ENCODE measurements around the gene AKAP1.
"Not testable (repeated sequence)": the region's sequence is repeated elsewhere in the genome, so short reads cannot be mapped to it uniquely, and the experiment has no call there.

AKAP1 gene

DNA sequence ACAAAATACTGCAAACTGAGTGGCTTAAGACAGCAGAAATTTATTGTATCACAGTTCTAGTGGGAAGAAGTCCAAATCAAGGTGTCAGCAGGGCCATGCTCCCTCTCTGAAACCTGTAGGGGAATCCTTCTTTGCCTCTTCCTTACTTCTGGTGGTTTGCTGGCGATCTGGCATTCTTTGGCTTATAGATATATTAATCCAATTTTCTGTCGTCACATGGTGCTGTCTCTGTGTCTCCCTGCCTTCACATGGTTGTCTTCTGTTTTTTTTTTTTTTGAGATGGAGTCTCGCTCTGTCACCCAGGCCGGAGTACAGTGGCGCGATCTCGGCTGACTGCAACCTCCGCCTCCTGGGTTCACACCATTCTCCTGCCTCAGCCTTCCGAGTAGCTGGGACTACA, 6.8 kb upstream of the AKAP1 start:
- no peak for DNase-seq

DNA sequence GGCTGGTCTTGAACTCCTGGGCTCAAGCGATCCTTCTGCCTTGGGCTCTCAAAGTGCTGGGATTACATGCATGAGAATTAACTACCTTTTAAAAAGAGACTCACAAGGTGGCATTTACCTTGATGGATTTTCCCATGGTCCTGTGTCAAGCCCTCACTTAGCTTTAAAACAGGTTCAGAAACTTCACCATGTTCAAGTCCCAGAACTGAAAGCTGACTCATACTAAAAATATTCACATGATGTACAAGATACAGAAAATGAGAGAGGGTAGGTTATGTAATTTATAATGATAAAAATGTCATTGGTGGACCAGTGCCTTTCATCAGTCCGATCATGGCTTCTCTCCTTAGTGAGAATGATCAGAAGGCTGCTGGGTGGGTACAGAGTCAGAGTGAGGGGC, 4.3 kb upstream of the AKAP1 start:
- no peak for DNase-seq

DNA sequence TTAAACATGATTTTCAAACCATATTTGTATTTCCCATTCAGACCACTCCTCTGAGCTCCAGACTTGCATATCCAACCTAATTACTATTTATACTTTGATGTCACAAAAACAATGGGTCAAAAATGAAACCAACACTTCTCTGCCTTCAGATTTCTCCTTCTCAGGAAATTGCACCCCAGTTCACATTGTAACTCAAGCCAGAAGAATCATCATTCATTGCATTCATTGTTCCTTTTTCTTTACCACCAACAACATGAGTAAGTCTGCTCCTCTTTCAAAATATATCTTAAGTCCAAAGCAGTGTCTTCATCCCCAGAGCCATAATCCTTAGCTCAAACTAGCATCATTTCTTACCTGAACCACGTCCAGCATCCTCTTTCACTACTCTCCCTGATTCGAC, 2.6 kb upstream of the AKAP1 start:
- DNase-seq, result no peak

DNA sequence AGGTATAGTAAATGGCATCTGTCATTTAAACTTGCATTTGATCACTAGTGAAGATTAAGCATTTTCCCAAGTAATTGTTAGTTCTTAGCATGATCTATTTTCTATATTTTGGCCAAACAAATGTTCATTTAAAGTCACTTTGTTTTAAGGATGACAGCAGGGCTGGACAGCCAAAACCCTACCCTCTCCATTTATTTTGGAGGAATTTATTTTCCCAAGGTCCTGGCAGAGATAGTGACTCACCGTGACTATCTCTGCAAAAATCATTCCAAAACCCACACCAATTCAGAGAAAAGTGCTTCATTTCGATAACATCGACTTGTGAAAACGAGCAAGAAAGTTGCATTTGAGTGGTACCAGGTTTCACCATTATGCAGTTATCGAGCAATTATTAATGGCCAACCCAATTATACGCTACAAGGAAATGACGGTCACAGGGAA, 665 bp upstream of the AKAP1 start:
- no peak for DNase-seq

DNA sequence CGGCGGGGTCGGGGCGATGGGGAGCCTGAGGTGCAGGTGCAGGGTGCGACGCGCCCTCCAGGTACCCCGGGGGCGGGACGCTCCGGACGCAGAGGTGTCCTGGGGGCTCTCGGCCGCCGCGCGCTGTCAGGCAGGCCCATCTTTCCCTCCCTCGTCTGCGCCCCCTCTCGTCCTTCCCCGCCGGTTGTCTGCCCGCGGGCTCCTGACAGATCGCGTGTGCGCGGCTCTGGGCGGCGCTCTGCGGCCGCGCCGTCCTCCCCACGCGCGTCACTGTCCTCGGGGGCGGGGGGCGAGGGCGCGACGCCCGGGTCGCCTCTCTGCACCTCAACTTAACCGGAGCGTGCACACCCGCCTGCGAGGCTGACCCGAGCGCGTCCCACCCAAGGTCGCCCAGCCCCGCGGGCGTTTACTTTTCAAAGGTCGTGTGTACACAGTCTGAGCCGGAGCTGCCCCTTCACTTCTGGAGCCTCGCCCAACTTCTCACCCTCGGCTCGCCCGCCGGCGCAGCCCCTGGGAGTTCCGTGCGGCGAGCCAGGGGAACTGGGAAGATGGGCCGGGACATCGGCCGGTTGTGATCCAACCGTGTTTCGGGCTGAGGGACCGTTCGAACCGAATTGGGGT, 512 bp downstream of the AKAP1 start:
- no peak for DNase-seq

DNA sequence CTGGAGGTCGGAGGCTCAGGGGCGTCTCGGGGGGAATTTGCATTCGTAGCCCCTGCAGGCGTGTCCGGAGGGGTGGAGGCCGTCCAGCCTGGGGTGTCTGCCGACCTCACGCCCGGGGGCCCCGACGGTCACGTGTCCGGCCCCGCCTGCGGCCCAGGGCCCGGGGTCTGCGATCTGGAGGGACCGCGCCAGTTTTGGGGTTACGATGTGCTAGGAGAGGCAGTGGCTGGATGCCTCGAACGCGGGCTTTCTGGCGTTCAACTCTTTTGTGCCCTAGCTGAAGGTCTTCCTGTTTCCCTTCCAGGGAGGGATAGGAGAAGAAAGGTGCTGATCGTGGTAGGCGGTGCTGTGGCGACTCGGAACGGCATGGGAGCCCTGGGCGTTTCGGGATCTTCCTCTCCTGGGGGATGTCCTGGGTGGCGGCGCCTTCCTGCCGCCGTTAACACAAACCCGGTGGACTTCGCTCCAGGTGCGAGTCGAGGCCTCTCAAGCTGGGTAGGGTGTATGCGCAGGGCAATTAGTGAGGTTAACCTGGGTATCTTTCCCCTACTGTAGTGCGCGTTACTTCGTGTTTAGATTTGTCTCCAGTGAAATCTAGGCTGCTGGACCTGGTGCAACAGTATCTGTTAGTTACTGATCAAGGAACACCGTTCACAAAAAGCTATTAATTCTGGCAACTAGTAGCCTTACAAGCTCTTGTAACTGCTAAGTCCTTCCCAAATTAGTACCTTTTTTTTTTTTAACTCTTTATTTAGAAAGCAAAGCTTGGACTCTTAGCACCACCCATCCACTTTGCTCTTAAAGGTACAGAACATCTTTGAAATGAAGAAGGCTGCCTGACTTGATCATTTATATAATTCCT, 1.3 kb downstream of the AKAP1 start:
- DNase-seq, result no peak

DNA sequence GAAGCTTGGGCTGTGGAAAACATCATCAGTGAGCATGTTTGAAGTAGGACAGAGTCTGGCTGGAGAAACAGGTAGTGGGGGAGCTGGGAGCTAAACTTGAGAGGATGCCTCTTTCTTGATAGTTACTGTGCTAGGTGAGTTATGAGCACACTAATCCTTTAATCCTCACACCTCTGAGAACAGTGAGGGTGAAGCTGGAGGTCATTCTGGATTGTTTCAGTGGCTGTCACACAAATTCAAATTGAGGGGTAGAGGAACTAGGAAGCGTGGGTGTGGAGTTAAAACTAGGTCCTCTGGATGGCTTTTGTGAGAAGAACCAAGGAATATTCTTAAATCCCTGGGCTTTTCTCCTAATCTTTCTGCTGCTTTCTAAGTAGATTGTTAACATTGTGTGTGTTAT, 3.3 kb downstream of the AKAP1 start:
- no peak for DNase-seq

DNA sequence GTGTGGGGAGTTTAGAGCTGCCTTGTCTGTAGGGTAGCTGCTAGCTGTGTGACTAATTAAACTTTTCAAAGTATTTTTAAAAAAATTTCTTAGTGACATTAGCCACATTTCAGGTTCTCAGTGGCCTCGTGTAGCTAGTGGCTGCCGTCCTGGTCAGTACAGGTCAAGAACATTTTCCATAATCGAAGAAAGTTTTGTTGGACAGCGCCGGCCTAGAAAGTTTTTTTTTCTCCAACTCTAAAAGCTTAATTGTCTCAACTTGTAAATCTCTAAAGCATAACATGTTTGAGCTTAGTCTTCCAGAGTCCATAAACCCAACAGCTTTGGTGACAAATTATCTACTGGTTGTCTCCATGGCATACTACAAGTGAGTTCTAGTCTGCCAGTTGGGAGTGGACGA, 4.3 kb downstream of the AKAP1 start:
- DNase-seq, result no peak

DNA sequence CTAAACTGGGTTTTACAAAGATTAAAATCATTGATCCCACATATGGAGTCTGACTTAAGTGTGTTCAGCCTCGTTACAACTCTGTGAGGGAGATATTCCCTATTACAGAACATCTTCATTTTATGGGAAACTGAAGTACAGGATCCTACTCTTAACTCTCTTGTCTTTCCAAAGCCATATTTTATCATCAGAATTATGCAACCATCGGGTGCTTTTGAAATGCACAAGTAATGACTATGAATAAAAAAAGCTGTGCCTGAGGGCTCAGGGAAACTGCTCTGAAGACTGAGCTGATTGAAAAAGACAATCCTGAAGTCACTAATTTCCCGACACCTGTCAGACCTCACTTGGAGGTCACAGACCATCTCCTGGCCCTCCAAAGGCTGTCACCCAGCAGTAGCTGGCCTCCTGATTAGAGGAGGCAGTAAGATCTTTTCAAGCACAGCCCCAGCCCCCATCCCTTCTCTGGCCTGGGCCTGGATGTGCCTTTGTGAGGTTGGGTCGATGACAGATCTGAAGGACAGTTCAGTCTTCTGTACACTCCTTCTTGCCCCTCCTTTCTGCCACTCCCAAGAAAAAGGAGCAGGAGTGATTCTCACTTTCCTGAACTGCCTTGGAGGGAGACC, 5.6 kb downstream of the AKAP1 start:
- no peak for DNase-seq

DNA sequence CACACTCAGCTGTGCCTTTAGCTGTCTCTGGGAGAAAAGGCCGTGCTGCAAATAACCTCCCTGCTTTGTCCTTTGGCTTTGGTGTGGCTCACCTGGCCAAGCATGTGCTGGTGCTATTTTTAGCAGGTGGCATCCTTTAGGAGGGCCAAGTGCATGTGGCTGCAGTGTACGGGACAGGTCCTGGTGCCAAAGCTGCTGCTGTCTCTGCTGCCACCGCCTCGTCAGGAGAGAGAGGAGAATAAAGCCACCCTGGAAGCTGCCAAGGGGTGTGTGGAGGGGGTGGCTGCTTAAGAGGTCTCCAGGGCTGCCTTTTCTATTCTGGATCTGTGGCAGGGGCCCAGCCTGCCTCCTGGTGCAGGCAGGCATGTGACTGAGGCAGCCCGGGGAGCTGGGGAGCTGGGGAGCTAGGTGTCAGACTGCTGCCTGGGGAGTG, 6.2 kb downstream of the AKAP1 start:
- no peak for DNase-seq

DNA sequence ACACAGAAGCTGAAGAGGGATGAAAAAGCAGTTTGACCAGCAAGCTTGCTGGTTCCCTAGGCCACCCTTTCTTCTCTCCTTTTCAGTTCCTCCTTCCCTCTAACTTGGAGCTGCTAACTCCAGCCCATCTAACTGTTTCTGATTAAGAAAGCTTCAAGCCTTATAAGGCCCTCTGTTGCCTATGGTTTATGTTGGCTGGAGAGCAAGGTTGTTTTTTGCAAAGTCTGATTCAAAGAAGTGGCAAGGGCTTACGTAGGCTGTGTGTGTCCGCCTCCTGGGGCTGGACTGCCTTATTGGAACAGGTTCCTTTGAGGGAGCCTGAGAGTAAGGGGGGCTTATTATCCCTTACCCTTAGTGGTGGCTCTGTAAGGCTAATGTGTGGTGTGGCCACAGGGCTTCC, 7.1 kb downstream of the AKAP1 start:
- peak; percentile 57 for DNase-seq

DNA sequence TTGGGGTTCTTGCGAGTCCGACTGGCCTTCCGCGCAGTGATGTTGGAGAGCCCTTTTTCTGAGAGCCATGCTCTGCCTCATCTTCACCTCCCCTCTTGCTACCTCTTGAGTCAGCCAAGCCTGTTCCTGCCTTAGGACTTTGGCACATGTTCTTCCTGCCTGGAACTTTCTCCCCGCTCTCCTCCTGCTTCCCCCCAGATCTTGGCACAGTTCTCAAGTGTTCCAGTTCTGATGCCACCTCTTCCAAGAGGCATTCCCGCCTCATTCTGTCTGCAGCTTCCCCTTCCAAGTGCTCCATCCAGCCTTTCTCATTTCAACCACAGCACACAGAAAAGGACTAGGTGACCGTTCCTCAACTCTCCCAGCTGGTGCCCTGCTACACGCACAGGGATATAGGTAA, 7.7 kb downstream of the AKAP1 start:
- no peak for DNase-seq

DNA sequence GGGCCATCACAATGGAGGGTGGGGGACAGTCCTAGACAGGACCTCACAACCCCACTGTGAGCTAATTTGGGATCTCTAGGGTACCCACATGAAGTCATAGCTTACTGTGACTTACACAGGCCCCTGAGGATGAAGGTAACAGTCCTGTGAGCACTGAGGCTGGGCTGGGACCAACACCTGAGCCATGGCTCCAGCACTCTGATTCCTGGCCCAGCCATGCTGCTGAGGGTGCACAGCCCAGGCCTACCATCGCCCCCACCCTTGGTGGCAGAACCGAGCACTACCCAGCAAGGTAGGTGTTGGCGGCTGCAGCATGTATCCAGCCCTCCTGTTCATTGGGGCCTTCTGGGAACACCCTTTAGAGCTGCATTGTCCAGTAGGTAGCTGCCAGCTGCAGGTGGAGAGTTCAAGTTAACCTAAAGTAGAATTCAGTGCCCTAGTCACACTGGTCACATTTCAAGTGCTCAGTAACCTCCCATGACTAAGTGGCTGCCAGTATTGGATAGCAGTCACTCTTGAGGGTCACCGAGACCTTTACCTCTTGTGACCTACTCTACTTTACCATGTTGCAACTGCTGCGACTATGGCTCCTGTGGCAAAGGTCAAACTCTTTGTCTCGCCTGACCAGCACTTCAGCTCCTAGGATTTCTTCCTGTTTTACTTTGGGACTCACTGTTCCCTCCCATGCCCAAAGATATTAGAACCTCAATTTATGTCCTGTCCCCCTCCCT, 11.6 kb downstream of the AKAP1 start:
- DNase-seq, result no peak

DNA sequence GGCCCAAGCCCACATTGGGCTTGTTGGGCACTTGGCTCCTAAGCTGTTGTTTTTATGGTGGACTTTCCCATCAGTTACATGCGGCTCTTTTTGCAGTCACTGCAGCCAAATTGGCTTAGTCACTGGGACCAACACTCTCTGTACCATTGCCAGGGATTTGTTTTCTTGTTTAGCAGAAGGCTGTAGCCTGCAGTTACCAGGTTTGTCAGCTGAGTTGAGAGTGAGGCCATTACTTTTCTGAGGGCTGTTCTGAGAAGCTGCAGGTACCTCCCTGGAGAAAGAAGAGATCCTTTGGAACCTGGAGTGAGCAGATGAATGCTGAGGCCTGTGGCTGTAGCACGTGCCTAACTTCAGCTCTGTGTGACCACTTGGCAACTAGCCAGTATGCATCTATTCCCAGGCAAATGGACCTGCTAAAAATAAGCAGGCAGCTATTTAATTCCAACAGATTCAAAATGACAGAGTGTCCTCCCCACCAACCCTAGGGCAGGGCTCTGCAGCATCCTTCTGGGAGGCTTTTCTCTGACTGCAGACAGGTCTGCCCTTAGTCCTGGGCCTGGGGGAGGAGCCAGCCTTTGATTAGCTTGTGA, 12.9 kb downstream of the AKAP1 start:
- no peak for DNase-seq

DNA sequence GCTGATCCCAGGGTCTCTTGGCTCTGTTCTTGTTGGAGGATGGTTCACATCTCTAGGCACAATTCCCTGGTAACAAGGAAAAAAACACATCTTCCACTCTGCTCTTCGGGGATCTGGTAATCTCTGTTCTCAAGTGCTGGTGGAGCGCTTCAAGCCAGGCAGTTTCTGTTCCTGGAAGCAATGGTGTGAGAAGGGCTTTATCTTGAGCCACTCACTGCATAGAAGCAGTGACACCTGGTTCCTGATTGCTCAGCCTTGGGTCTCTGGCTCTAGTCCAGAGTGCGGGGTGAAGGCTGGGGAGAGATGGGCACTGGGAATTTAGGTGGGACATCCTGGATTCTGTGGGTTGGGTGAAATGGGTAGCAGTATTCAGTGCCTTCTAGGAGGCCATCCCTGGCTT, 14.1 kb downstream of the AKAP1 start:
- no peak for DNase-seq

DNA sequence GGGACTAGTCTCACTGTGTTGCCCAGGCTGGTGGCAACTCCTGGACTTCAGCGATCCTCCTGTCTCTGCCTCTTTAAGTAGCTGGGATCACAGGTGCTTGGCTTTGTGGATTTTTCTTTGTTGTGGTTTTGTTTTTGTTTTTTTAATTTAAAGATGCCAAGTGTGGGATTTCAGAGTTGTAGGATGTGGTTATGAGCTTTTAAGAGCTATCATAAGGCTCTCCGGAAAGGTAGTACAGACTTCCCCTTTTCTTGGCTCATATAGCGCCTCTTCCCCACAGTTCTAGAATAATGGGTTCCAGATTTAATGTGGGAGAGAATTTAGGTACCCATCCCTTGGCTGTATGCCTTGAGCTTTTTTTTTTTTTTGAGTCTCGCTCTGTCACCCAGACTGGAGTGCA, 17.1 kb downstream of the AKAP1 start:
- no peak for DNase-seq

DNA sequence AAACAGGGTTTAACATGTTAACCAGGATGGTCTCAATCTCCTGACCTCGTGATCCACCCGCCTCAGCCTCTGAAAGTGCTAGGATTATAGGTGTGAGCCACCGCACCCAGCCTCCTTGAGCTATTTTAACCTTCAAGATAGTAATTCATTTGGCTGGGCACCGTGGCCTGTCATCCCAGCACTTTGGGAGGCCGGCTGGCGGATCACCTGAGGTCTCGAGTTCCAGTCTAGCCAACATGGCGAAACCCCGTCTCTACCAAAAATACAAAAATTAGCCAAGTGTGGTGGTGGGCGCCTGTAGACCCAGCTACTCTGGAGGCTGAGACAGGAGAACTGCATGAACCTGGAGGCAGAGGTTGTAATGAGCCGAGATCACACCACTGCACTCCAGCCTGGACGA, 17.6 kb downstream of the AKAP1 start:
- not testable (repeated sequence) for DNase-seq

DNA sequence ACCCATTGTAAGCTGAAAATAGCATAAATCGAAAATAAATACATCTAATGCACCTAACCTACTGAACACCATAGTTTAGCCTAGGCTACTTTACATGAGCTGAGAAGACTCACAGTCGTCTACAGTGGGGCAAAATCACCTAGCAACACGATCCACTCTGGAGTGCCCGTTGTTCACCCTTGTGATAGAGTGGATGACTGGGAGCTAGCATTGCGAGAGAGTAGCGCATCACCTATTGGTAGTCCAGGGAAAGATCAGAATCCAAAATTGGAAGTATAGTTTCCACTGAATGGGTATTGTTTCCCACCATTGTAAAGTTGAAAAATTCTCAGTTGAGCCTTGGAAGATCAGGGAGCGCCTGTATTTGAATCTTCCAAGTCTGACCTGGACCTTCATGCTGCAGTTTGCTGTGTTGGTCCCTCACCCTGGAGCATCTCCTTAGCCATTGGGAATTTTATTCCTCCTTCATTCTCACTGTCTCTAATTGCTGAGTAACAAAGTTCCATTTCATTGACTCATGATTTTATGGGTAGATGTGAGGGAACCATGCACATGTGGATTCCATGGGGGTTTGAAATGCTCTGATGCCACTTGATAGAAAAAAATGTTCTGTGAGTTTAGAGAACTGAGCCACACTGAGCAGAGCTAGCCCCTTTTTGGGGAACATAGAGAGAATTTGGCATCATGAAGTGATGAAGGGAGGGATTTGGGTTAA, 19.6 kb downstream of the AKAP1 start:
- no peak for DNase-seq

DNA sequence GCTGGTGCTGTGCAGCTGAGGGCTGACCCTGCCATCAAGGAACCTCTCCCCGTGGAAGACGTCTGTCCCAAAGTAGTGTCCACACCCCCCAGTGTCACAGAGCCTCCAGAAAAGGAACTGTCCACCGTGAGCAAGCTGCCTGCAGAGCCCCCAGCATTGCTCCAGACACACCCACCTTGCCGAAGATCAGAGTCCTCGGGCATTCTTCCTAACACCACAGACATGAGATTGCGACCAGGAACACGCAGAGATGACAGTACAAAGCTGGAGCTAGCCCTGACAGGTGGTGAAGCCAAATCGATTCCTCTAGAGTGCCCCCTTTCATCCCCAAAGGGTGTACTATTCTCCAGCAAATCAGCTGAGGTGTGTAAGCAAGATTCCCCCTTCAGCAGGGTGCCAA, 20.5 kb downstream of the AKAP1 start:
- DNase-seq, result no peak

DNA sequence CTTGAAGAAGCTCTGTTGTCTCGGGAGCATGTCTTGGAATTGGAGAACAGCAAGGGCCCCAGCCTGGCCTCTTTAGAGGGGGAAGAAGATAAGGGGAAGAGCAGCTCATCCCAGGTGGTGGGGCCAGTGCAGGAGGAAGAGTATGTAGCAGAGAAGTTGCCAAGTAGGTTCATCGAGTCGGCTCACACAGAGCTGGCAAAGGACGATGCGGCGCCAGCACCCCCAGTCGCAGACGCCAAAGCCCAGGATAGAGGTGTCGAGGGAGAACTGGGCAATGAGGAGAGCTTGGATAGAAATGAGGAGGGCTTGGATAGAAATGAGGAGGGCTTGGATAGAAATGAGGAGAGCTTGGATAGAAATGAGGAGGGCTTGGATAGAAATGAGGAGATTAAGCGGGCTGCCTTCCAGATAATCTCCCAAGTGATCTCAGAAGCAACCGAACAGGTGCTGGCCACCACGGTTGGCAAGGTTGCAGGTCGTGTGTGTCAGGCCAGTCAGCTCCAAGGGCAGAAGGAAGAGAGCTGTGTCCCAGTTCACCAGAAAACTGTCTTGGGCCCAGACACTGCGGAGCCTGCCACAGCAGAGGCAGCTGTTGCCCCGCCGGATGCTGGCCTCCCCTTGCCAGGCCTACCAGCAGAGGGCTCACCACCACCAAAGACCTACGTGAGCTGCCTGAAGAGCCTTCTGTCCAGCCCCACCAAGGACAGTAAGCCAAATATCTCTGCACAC, 21.2 kb downstream of the AKAP1 start:
- no peak for DNase-seq

DNA sequence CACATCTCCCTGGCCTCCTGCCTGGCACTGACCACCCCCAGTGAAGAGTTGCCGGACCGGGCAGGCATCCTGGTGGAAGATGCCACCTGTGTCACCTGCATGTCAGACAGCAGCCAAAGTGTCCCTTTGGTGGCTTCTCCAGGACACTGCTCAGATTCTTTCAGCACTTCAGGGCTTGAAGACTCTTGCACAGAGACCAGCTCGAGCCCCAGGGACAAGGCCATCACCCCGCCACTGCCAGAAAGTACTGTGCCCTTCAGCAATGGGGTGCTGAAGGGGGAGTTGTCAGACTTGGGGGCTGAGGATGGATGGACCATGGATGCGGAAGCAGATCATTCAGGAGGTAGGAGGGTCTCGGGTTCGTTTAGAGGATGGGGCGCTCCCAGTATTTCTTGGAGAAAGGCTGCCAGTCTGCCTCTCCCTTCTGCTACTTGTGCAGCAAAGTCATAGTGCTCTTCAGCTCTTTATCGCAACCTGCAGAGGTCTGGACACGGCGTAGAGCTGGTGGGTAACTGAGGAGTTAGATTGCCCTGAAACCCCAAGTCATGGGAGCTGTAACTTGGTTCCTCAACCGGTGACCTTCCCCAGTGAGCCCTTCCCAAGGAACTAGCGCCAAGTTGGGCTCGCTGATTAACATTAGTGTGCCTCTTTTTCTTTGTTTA, 21.9 kb downstream of the AKAP1 start:
- DNase-seq, result no peak
